Measurements from ENCODE around the gene C3orf80.

DNA sequence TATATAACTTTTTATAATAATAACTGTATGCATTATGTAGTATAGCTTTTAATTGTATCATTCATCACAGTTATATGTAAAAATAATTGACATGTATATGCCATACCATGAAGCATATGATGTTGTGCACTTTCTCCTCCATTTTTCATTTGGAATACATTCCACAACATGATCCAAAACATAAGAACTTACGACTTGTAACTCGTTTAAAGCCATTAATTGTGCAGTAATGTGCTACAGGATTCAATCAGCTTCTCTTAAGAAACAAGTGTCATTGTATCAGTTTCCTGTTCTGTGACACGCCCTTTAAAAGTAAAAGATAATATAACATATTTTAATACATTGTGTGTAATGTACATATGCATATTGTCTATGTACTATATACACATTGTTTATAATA lies 2.2 kb downstream of the C3orf80 start:
- no peak for TF ChIP-seq GATA2 (IDR thresholded peaks at IDR 0.05; ENCODE audit: low read depth, low read length)
- TF ChIP-seq GATA3 (IDR thresholded peaks at IDR 0.05; ENCODE audit: low read depth, low read length): no peak

Data from SH-SY5Y (cell line).